Gastroesophageal sphincter (tissue), 3 donors: Measurements from ENCODE around the gene CA9.

Experiments
- POLR2AphosphoS5 ChIP-seq: sonication (generic); formaldehyde crosslinking; IDR thresholded peaks from one replicate; pipeline ENCODE4 v1.6.1; 2017; ENCODE audit warnings: antibody characterized with exemption
- TF ChIP-seq, protein P1 (sequence below), 4 experiments: fragments of 200-600 bp in 2 of 4; fragments of 450-650 bp in 2 of 4; sonication (generic) in 1 of 4; IDR thresholded peaks; one replicate each; pipeline ENCODE4 v1.5.1; 2017 to 2019; ENCODE audit warnings: antibody characterized with exemption in 4 of 4, mild to moderate bottlenecking in 2 of 4, moderate library complexity in 2 of 4

DNA sequence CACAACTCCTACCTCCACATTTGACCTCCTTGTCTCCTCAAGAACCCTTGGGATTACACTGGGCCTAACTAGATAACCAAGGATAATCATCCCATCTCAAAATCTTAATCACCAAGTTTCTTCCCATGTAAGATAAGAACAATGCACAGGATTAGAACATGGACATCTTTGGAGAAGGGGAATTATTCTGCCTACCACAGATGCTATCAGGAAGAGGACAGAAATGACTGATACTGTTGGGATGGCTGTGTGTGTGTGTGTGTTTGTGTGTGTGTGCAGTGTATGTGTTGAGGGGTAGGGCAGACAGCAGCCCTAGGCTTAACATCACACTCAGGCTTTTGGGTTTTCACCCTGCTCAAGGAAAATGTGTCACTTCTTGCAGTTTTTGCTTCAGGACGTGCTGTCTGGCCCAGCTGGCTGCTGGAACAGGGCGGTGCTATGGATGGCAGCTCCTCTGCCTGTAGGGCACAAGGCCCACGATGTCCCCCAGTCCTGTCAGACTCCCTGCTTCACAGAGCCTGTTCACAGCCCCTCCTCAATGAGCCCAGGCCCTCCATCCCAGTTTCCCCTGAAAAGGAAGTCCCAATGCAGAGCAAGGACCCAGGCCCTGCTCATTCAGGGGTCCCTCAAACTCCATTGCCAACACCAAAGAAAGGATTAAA lies 7.7 kb downstream of the CA9 start:
- TF ChIP-seq POLR2AphosphoS5 = peak; percentile 77
- TF ChIP-seq, protein P1, sequence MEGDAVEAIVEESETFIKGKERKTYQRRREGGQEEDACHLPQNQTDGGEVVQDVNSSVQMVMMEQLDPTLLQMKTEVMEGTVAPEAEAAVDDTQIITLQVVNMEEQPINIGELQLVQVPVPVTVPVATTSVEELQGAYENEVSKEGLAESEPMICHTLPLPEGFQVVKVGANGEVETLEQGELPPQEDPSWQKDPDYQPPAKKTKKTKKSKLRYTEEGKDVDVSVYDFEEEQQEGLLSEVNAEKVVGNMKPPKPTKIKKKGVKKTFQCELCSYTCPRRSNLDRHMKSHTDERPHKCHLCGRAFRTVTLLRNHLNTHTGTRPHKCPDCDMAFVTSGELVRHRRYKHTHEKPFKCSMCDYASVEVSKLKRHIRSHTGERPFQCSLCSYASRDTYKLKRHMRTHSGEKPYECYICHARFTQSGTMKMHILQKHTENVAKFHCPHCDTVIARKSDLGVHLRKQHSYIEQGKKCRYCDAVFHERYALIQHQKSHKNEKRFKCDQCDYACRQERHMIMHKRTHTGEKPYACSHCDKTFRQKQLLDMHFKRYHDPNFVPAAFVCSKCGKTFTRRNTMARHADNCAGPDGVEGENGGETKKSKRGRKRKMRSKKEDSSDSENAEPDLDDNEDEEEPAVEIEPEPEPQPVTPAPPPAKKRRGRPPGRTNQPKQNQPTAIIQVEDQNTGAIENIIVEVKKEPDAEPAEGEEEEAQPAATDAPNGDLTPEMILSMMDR (IDR thresholded peaks at IDR 0.05) = no peak
